Stromal cell of bone marrow (primary cell): ENCODE data around the gene CBFA2T3.

ENCODE experiments used
- DNase-seq: peaks from one replicate; pipeline ENCODE4 v3.0.0-alpha.2; 2012; ENCODE audit warnings: low read depth

The CBFA2T3 gene

DNA sequence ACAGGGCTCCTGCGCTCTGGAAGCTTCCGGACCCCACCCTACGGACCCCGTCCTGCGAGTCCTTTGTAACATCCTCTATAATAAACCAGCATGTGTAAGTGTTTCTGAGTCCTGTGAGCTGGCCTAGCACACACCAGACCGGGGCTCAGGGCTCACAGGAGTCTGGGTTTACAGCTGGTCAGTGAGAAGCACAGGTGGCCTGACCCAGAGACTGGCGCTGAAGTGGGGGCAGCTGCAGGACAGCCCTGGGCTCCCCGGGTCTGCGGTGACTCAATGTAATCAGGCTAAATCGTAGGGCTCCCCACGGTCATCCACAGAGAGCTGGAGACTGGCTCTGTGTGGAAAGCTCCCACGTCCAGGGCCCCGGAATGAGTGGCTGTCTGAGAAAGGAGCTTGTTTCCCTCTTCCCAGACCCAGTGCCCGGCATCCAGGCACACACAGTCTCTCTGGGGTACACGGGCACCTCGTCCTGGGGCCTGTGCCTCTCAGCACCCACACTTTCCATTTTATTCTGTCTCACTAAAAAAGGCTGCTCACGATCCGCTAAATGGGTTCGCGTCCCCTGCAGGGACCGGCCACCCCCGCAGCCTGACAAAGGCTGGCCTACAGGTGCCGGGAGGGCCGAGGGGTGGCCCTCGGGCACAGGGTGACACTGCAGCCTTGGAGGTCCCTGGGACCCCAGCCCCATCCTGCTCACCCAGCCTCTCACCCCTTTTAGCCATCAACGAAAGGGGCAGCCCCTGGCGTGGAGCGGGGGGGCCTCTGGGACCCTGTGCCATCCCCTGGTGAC lies 18.9 kb upstream of the CBFA2T3 start:
- no peak for DNase-seq

DNA sequence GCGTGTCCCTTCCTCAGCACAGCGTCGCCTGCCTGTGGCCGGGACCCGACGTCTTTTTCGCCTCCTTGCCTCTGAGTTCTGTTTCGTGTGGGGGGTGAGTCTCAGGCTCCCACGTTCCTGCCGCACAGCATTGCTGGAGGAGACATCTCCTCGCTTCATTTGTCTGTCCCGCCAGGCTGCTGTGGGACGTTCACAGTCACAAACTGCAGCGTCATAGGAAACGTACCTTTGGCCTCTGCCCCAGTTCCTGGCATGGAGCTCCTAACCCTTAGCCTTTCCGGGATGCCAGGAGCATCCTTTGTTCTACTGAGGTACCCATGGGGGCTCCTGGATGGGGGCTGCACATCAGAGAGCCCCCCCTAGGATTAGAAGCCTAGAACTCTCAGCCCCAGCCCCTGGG lies 18.2 kb upstream of the CBFA2T3 start:
- DNase-seq: no peak

DNA sequence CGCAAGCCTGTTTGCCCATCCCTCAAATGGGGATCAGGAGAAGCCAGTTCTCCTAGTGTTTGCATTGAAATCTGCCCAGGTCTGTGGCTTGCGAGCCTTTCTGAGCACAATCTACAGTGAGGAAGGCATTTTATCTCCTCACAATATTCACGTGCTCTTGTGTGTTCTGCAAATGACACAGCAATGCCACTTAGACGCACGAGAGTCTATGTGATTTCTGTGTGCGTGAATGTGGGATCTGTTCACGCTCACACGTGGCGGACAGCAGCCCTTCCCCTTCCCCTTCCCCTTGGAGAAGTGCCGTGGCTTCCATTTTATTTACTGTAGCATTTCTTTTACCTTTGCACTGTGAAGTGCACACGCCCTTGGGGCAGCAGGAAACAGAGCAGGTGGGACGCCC lies 17.7 kb upstream of the CBFA2T3 start:
- no peak for DNase-seq

DNA sequence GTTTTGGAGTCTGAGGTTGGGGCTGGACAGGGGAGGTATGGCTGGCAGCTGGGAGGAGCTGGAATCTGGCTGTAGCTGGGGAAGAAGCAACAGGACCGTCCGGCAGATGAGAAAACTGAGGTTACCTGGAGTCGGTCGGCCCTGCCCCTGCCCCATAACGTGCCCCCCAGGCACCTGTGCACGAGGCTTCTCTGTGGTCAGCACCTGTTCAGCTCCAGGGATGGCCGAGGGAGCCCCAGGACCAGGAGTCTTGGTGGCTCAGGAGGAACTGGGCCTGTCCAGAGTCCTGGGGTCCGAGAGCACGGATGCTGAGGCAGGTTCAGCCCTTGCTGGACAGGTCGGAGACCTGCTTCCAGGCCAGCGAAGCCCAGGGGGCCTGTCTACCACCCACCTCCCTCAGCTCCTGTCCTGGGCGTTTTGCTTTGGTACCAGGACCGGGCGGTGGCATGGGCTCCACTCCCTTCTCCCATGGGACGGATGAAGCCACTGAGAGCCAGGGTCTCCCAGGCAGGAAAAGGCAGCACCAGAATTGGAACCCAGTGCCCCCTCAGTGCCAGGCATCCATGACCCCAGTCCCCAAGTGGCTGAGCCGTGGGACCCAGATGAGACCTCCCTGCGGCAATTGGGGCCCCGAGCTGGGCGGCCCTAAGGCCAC lies 17.1 kb upstream of the CBFA2T3 start:
- no peak for DNase-seq

DNA sequence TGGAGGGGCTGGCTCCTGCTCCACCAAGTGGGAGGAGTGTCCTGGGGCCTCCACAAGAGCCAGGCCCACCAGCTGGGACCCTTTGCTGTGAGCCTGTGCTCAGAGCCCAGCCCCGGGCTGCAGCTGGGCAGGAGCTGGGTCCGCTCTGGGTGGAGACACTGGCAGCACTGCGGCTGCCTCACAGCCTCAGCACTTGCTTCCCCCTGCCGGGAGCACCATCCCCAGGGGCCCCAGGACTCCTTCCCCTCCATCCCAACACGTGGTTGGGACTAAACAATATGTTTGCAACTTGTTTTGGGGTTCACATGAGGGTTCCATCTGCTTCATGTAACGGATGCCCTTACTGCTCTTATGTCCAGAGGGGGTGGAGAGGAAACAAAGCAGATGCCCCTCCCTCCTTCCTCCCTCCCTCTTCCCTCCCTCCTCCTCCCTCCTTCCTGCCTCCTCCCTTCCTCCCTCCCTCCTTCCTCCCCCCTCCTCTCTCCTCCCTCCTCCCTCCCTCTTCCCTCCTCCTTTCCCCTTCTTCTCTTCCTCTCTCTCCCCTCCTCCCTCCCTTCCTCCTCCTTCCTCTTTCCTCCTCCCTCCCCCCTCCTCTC lies 16.3 kb upstream of the CBFA2T3 start:
- no peak for DNase-seq

DNA sequence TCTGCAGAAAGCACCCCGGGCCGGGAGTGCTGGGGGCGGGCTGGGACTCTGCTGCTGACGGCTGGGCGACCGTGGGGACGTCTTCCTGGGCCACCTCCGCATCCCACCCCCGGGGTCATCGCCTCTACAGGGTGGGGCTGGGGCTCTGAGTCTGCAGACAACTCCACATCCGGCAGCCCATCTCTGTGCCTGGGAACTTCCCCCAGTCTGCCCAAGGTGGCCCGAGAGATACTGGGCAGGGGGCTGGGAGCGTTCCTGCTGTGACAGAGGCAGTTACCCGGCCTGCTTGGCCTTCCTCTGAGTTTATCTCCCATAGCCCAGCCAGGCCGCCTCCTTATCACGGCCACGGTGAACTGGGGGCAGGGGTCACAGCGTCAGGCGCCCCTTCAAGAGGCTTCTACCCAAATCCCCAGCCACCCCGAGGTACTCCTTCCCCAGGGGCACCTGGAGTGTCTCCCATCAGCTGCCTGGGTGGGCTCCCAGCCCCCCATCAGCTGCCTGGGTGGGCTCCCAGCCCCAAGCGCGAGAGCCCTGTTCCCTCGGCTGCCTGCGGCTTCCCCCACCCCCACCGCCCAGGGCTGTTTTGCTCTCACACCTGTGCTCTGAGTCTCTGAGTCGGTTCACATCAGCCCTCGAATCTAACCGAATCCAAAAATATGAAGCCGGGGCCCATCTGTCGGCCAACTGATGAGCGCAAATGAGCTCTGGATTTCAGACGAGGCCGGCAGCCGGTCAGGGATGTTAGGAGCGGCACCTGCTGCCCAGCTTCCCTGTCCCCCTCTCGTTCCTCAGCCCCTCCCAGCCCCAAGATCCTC lies 15.6 kb upstream of the CBFA2T3 start:
- no peak for DNase-seq

DNA sequence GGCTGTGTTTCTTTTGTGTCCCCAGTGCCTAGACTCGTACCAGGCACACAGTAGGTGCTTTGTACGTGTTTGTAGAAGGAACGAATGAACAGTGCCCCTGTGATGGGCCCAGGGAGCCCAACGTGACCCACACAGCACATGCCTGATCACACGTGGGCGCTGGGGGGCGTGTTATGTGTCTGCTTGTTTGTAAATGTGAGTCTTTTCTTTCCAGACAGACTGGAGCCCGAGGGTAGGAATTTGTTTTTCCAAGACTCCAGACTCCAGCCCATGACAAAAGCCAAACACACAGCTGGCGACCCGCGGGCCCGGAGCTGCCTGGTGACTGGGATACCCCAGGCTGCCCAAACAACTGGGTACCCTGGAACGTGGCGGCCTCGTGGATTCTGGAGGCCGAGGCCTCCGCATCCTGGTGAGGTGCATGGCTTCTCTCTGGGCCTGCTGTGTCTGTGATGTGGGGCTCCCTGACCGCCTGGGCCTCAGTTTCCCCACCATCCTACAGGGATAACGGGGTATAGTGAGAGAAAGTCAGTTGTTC lies 14.9 kb upstream of the CBFA2T3 start:
- no peak for DNase-seq

DNA sequence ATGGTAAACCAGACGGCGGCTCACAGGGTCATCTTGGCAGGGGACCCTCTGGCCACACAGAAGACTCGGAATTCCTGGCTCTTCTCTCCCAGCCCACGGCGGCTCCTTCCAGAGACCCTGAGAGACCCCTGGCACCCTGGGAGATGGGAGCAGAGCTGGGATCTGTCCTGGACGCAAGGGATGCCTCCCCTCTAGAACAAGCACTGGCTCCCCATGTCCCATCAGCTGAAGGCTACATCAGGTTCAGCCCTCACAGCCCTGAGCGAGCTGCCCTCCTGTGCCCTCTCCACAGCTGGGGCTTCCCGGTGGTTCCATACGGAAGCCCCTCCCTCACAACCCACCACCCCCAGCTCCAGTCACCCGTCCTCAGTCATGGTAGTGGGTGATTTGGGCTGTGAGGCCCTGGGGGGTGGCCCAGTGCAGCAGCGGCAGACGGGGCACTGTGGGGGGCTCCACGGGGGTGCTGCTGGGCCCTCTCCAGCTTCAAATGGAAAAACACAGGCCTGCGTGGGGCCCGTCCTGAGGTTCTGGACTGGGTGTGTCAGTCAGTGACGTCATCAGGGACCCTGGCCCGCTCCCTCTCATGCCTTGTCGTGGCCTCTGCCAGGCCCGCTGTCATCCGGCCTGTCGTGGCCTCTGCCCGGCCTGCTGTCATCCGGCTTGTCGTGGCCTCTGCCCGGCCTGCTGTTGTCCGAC lies 13.0 kb upstream of the CBFA2T3 start:
- DNase-seq: no peak

DNA sequence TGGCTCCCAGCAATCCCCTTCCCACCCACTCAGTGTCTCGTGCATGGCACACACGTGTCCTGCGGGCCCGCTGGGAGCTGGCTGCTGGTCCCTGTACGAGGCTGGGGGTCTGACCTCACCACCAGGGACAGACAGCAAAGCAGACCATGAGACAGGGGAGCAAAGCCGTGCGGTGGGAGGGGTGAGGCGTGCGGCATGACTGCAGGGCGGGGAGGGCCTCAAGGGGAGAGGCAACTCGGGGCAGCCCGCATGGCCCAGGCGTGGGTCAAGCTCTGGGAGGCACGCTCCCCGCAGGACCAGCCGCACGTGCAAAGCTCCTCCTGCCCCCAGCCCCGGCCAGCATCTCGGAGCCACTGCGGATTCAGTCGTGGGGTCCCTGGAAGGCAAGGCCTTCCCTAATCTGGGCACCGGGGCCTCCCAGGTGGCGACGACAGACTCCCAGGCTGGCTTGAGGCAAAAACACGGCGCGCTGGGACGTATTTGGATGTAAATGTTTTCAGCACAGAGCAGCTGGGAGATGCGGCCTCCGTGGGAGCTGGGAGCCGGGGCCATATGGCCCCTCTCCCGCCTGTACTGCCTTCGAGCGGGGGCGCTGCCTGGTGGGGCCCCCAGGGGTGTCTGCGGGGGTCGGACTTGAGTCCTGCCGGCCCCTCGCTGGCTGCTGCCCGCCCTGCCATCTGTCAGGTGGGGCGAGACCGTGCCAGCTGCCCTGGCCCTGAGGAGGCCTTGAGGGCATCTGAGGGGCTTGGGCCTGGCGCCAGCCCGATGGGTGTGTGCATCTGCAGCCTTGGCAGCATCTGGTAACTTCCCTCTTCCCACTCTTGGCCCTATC lies 12.2 kb upstream of the CBFA2T3 start:
- no peak for DNase-seq

DNA sequence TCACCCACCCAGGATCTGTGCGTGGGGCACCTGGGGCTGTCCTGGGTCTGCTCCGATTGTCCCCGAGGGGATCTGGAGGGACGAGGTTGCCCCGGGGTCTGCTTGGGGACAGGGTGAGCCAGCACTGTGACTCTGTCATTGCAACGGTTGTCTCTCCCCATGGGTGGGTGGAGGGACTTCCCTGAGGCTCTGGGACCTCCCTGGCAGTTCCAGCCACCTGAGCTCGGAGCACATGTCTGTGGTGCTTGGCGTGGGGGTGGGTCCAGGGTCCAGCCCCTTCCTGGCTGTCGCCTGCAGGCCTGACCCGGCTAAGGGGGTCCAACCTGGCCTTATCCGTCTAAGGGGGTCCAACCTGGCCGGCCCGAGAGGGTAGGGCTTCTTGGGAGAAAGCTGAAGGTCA lies 8.5 kb upstream of the CBFA2T3 start:
- DNase-seq: no peak

DNA sequence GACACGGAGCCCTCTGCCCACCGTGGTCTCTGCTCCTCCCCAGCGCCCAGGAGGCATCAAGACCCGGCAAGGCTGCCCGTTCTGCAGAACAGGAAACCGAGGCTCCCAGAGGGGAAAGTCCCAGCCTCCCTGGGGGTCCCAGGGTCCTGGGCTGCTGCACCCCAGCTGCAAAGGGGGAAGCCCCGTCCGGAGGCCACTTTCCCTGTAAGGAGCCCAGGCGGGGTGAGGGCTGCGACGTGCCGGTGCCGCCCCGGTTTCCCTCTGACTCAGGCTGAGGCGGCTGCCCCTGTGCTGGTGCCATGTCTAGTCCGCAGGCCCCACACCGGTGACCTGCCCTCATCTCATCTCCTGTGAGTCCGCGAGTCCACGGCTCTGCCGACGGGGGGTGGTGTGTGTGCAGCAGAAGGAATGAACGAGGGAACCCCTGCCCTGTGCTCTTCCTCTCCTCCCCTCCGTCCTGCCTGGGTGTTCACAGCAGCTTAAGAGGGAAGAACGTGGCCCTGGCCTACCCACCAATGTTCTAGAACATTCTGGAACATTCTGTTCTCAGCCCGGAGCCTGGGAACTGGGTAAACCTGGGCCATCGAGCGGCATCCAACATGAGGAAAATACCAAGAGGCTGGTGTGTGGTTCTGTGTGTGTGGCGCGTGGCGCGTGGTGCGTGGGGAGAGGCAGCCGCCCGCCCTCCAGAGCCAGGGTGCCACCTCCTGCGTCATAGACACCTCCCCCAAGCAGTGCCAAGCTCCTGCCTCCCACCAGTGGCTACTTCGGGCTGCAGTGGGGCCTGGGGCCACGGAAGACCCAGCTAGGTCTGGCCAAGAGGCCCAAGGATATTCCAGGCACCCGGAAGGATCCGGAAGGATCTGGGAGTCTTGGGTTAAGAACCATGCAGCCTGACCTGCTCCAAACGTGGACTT lies 7.0 kb upstream of the CBFA2T3 start:
- no peak for DNase-seq

DNA sequence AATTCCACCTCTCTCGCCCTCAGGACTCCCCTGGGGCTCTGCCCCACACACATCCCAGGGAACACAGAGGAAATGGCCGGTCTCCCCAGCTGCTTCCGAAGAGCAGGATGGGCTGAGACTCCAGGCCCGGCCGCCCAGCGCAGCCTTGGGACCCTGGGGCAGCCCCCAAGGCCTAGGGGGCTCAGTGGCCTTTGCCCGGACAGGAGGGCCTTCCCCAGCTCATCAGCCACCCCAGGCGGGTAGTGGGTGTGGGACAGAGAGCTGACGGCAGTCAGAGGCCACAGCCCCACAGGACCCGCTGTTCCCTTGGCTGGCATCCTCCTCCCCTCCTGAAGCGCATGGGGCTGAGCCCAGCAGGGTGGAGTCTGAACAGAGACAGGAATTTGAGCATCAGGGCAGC lies 6.2 kb upstream of the CBFA2T3 start:
- no peak for DNase-seq

DNA sequence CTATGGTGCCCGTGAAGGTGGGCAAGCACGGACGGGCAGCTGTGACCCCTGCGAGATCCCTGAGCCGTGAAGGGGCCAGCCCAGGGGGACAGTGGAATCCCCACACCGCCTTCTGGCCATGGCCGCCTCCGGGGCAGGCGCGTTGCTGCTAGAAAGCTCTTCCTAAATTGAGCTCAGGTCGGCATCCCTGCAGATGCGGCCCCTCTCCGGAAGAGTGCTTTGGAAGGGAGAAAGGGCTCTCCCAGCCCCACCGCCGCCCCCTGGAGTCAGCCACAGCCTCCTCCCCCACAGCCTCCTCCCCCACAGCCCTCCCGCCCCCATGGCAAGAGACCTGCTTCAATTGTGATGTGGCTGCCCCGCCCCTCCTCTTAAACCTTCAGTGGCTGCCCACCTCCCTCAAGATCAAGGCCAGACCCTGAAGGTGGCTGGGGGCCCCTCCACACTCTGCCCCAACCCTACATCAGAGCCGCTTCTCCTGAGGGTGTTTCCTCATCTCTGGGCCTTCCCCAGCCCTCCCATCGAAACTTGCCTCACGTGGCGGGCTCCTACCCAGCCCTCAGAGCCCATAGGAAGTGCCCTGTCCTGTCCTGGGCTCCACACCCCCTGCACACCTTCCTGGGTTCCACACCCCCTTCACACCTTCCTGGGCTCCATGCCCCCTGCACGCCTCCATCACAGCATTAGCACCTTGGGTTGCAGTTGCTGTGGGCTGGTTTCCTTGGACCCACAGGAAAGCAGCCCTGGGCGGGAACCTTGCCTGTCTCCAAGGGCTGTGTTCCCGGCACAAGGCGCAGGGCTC lies 5.5 kb upstream of the CBFA2T3 start:
- DNase-seq: no peak

DNA sequence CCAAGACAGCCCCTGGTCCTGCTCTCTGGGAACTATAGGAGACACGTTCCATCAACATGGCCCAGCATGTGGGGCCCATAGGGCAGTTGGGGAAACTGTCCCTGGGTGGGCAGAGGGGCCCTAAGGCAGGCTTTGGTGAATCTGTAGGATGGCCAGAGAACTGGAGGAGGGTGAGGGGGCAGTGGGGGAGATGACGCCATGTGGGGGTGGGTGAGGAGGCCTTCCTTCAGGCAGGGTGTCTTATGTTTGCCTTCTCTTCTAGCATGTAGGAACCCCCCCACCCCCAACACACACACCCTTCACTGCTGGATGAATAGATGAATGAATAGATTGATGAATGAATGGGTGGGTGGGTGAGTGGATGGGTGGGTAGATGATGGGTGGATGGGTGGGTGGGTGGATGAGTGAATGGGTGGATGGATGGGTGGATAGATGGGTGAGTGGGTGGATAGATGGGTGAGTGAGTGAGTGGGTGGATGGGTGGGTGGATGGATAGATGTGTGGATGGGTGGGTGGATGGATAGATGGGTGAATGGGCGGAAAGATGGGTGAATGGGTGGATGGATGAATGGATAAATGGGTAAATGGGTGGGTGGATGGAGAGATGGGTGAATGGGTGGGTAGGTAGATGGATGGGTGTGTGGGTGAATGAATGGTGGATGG lies 2.5 kb upstream of the CBFA2T3 start:
- no peak for DNase-seq

DNA sequence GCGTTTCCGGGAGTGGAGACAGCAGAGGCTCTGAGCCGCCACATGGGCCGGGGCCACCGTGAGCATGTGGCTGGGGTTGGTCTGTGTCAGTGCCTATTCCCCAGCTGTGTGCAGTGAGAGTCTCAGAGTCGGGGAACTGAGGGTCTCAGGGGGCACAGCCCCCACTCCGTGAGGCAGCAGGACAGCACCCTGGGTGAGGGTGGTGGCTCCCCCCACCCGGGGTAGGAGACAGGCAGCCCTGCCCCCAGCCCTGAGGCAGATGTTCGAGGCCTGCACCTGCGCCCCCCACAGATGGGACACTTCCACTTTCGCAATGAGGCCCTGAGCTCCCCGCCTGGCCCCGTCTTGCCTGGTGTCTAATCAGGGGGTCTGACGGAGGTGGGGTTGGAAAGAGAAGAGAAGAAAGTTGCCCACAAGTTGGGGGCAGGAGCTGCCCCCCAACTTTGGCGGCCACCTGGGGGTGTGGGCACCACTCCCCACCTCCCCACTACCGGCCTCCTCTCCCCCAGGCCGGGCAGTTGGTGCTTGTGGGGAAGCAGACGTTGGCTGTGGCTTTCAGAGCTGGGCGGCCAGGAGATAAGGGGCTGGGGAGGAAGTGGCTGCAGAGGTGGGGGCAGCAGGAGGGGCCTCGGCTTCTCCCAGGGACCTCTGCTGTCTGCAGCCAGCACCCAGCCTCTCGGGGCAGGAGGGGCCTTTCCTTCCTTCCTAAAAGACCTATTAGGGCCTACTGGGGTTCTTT lies 1.8 kb upstream of the CBFA2T3 start:
- DNase-seq: no peak

DNA sequence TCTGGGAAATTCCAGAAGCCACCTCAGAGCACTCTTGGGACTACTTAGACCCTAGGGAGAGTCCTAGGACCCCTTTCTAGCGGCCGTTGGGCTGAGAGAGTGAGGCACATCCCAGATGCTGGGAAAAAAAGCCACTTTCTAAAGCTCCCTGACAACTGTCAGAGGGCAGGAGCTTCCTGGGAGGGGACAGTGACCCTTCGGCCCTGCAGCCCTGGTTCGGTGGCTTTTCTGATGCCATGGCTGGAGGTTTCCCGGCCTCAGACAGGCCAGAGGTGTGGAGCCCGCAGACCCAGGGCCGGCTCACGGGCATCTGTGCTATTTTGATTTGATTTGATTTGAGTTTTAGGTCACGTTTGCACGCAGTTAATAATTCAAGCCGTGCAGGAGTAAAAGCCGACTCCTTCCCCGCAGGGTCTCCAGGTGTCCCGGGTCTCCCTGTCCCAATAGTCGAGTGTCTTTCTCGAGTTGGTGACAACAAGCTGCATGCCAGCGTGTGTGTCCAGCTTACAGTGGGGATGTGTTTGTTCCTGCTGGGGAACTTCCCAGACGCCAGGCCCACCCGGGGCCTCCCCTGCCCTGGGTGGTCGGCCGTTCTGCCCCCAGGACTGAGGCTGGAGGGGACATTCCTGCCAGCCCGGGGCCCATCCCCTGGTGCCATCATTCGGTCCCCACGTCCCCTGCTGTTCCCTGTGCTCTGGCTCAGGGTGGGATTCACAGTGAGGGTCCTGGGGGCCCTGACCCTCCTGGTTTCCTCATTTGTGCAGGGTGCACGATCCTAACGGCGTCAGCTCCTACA lies 1.0 kb upstream of the CBFA2T3 start:
- no peak for DNase-seq
